HG02840 (cell line): ENCODE measurements around the gene RIPPLY3.

Experiments
- ATAC-seq: cut with Tn5 transposase; IDR thresholded peaks from one replicate; pipeline ENCODE4 v1.9.1; 2021; ENCODE audit warnings: mild to moderate bottlenecking, moderate library complexity, moderate number of reproducible peaks; ENCODE audit not compliant: unreplicated experiment, low FRiP score

RIPPLY3 gene

GRCh38 chr21:37006486-37007291, at the start of gene RIPPLY3:
Gene RIPPLY3 (plus strand): TSS chr21:37006702. CDS start chr21:37006773, 71 bp downstream.
- ATAC-seq: no peak

DNA sequence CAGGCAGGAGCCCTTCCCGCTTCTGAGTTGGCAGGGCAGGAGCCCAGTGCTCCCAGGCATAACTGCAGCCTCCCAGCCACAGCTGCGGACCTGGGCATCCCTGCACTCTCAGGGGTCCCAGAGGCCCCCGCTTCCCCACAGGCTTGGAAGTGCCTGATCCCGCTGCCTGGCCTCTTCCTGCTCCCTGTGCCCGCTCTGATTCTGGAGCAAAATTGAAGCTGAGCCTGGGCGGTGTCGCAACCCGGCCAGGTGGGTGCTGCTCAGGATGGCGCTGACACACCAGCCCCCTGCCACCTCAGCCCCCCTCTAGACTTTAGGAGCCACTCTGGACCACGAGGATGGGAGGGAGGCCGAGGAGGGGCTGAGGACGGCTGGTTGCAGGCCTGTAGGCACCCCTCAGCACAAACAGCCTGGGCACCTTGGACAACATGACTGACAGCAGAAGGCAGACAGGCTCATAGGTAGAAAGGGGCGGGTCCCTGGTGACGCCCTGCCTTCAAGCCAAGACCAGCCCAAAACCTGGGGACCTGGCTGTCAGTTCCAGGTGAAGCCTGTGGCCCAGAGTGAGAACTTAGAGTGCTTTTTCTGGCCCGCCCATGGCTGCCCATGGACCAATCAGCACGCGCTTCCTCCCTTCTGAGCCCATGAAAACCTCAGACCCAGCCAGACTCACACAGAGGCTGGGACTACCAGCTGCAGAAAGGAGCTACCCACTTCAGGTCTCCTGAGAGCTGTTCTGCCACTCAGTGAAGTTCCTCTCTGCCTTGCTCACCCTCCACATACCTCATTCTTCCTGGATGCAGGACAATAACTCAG, 47.3 kb upstream of the RIPPLY3 start:
- no peak for ATAC-seq

- no peak for ATAC-seq
Observed at GRCh38 chr21:36960676-36961284, 45.7 kb upstream of the RIPPLY3 start.

DNA sequence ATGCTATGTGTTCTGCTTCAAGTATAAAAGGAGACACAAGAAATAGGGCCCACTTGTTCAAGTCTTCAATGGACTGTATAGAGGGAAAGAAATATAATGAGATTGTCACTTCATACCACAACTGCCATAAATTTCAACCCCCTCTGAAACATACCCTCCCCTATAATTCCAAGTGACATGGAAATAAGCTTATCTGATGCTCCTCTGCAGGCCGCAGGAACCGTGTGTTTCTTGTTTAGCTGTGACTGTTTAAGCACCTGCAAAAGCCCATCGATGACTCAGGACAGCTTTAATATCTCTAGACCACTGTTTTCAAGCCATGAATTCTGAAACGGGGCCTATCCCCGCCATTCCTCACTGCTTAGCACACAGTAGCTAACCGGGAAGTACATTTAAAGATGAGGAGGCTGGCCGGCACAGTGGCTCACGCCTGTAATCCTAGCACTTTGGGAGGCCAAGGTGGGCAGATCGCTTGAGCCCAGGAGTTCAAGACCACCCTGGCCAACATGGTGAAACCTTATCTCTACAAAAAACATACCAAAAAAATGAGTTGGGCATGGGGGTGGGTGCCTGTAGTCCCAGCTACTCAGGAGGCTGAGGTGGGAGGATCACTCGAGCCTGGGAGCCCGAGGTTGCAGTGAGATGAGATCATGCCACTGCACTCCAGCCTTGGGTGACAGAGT, 44.3 kb upstream of the RIPPLY3 start:
- ATAC-seq: no peak

DNA sequence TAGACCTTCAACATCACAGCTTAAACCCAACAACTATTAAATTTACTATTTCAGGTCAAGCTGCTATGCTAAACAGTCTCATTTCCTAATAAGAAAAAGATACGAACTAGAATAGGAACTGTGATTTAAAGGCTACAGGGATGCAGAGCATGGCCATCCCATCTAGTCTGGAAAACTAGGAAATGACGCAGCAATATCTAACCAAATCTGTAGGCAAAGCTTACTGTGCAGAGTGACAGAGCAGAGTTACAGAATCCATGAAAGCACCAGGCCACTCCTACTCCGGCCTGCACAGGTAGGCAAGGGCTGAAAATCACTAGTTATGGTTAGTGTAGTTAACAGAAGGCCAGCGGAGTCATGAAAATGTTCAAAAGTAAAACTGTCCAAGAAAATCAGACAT, 42.1 kb upstream of the RIPPLY3 start:
- ATAC-seq: no peak

DNA sequence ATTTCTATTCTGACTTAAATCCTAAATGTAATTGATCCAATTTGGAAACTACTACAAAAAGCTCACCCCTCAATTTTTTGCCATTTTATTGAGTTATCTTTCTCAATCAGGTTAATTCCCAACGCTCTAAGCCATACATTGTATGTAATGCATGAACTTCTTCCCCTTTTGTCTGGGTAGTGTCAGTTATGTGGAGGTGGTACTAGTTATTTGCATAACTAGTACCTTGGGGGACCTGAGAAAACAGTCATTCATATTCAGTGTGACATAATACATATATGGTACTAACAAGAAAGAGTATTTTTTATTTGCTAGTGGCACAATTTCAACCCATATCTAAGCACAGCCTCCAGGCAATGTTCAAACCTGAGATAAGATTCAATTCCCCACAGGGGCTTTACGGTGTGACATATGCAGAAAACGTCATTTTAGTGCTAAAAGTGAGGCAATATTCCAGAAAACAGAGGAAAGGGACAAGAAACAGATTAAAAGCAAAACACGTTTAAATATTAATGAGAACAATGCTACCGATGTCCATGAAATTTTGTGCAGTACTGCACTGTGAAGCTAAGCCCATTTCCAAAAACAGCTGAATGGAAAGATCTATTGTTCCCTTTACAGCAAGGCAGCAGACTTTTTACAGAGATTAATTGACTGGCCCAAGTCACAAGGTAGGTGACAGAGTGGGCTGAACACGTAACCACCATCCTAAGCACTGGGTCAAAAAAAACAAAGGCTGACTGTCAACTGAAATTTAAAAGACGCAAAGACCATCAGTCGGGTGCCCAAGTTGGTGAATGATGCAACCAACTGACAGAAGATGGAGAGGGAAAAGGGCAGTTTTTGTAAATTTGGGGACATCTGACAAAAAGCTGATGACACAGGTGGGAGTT, 41.4 kb upstream of the RIPPLY3 start:
- no peak for ATAC-seq

- no peak for ATAC-seq
Observed at GRCh38 chr21:36965720-36966065, 40.8 kb upstream of the RIPPLY3 start.

DNA sequence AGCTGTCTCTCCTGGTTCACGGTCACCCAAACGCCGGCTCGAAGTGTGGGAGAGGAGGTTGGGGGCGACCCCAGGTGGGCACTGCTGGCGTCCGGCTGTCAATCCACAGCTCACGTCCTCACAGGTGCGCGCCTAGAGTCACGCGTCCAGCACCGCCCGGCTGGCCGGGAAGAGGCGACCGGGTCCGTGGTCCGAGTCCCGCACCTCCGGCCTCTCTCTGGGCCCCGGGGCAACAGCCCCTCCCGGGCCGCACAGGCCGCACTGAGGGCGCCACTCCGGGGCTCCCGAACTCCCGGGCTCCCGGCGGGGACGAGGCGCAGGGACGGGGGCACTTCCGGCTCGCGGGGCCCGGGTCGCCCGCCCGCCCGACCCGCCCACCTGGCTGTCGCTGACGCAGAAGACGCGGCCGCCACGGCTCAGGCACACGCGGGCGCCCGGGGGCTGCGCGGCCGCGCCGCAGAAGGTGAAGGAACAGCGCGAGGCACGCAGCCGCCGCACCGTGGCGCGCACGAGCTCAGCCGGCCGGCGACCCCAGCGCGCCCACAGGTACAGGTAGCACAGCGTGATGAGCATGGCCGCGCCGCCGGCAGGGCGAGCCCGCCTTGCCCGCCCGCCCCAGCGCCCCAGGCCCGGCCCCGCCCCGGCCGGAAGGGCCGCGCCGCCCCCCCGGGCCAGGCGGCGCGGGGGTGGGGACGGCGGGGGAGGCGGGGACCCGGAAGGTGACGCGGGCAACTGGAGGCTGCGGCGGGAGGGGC, 40.3 kb upstream of the RIPPLY3 start, which contains the start of gene HLCS:
Gene HLCS (minus strand): TSS at position 604 of the 755 bp plus-strand sequence. CDS start 31 bp downstream, at position 573.
- ATAC-seq: peak; percentile 73

GRCh38 chr21:36966821-36967768, 39.4 kb upstream of the RIPPLY3 start:
- peak; percentile 23 for ATAC-seq

DNA sequence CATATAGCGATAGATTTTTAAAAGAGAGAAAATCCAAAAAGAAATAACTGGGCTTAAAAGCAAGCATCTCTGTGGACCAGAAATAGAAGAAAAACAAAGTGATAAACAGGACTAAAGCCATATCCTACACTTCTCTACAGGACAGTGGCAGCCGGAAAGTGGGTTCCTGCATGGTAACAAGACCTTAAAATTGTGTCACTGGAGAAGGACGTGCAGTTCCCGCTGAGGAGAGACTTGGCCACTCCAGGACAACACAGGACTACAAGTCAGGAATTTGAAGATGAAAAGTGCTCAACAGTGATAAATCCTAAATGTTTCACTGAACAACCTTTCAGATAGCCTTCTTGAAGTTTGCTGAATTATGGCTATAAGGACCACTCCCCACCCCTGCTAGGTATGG, 38.1 kb upstream of the RIPPLY3 start:
- ATAC-seq: no peak

DNA sequence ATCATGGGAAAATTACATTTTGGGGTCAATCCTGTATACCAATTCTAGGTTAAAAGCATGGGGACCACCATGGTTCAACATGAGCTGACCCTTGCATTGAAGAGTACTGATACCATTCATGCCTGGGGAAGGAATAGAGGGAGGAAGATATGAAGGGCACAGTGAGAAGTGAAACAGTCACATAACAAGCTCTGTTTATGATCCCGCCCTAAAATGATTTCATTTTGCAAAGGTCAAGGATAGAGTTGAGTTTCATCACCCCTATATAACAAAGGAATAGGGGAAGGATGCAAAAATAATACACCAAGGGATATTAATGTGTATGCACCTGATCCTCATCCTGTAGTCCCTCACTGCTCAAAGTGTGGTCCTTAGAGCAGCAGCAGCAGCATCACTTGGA, 37.5 kb upstream of the RIPPLY3 start:
- no peak for ATAC-seq

GRCh38 chr21:36973986-36974850, 32.3 kb upstream of the RIPPLY3 start:
- no peak for ATAC-seq

DNA sequence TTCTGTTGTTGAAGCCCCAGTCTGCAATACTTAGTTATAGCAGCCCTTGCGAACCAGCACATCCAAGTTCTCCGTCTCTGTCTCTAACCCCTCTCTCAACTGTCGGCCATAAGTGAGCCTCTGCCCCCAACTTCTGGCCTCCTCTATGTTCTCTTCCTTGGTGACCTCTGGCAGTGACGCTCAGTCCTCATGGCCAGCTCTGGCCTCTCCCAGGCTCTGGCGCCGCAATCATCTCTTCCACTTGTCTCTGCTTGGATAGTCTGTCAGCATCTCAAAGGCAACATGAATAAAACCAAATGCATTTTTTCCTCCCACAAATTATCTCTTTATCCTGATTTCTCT, 31.7 kb upstream of the RIPPLY3 start:
- no peak for ATAC-seq

- ATAC-seq: no peak
Observed at GRCh38 chr21:36976228-36976861, 30.2 kb upstream of the RIPPLY3 start.

- ATAC-seq: no peak
Observed at GRCh38 chr21:36976882-36977651, 29.4 kb upstream of the RIPPLY3 start.
